PFSK-1 (cell line): Measurements from ENCODE around the gene IL1RAP.

Source experiments
- POLR2AphosphoS5 ChIP-seq: IDR thresholded peaks from 2 replicates; pipeline ENCODE4 v1.6.1; 2012; ENCODE audit warnings: low read depth, mild to moderate bottlenecking, control low read depth, low read length, moderate library complexity
- SIN3A ChIP-seq: IDR thresholded peaks from 2 replicates; pipeline ENCODE4 v1.6.1; 2012; ENCODE audit warnings: mild to moderate bottlenecking, low read length, moderate library complexity, borderline replicate concordance; ENCODE audit not compliant: insufficient read depth

GRCh38 chr3:190568036-190568435 lies 54.2 kb downstream of the IL1RAP start:
- TF ChIP-seq SIN3A (no peak), POLR2AphosphoS5 (no peak)
